ENCODE measurements around the gene ARHGAP25.

Gene ARHGAP25

GRCh38 chr2:68742626-68743415 is 8.2 kb downstream of the ARHGAP25 start:
- DNase-seq (ENCODE audit: low spot score) = no peak

- DNase-seq (ENCODE audit: low spot score) = no peak
Measured at GRCh38 chr2:68743531-68743930, 8.9 kb downstream of the ARHGAP25 start.

GRCh38 chr2:68744366-68744912 is 9.8 kb downstream of the ARHGAP25 start:
- DNase-seq (ENCODE audit: low spot score) = no peak

GRCh38 chr2:68745006-68745405 is 10.4 kb downstream of the ARHGAP25 start:
- DNase-seq (ENCODE audit: low spot score) = no peak

GRCh38 chr2:68746408-68746807 is 11.8 kb downstream of the ARHGAP25 start:
- no peak for DNase-seq (ENCODE audit: low spot score)

- DNase-seq (ENCODE audit: low spot score) = no peak
Measured at GRCh38 chr2:68747413-68747812, 12.8 kb downstream of the ARHGAP25 start.

GRCh38 chr2:68747900-68748299 is 13.3 kb downstream of the ARHGAP25 start:
- no peak for DNase-seq (ENCODE audit: low spot score)

- no peak for DNase-seq (ENCODE audit: low spot score)
Measured at GRCh38 chr2:68748568-68748967, 14.0 kb downstream of the ARHGAP25 start.

GRCh38 chr2:68749345-68749744 is 14.7 kb downstream of the ARHGAP25 start:
- DNase-seq (ENCODE audit: low spot score) = no peak

- DNase-seq (ENCODE audit: low spot score) = no peak
Measured at GRCh38 chr2:68750592-68751396, 16.2 kb downstream of the ARHGAP25 start.

GRCh38 chr2:68751397-68752339 is 17.1 kb downstream of the ARHGAP25 start:
- peak; percentile 86 for DNase-seq (ENCODE audit: low spot score)

- no peak for DNase-seq (ENCODE audit: low spot score)
Measured at GRCh38 chr2:68753318-68753717, 18.7 kb downstream of the ARHGAP25 start.

GRCh38 chr2:68755071-68755470 is 20.5 kb downstream of the ARHGAP25 start:
- DNase-seq (ENCODE audit: low spot score) = no peak

GRCh38 chr2:68756178-68756577 is 21.6 kb downstream of the ARHGAP25 start:
- DNase-seq (ENCODE audit: low spot score) = no peak

- no peak for DNase-seq (ENCODE audit: low spot score)
Measured at GRCh38 chr2:68757081-68757480, 22.5 kb downstream of the ARHGAP25 start.

GRCh38 chr2:68762100-68762499 is 27.5 kb downstream of the ARHGAP25 start:
- no peak for DNase-seq (ENCODE audit: low spot score)

GRCh38 chr2:68762665-68763064 is 28.1 kb downstream of the ARHGAP25 start:
- DNase-seq (ENCODE audit: low spot score) = peak; percentile 41

GRCh38 chr2:68764041-68764805 is 29.6 kb downstream of the ARHGAP25 start:
- DNase-seq (ENCODE audit: low spot score) = no peak

- DNase-seq (ENCODE audit: low spot score) = no peak
Measured at GRCh38 chr2:68764806-68765311, 30.2 kb downstream of the ARHGAP25 start.

- no peak for DNase-seq (ENCODE audit: low spot score)
Measured at GRCh38 chr2:68765739-68766375, 31.2 kb downstream of the ARHGAP25 start.
